Measurements from ENCODE around the gene AXIN1.
A peak's percentile ranks its signal among the peaks of the same experiment; 100 is the strongest.

The AXIN1 gene

DNA sequence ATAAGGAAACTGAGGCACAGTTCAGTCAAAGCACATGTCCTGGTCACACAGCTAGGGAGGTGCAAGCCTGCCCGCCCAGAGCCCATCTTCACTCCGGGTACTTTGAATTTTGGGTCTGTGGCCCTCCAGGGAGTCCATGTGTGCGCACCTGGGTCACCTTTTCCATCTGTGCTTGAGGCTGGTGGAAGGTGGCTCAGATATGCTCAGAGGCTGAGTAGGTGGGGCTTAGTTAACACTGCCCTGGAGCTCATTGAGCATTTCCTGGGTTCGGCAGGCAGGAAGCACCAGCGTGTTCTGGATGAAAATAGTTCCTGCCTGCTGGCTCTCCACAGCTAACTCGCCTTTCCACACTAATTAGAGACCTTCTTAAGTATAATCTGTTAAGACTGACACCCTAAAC, 98.7 kb downstream of the AXIN1 start:
- H3K36me3 ChIP-seq (ENCODE audit: control insufficient read depth, insufficient read depth, low read length) = no peaks in the 10 kb centered on the region
- H3K4me3 ChIP-seq (ENCODE audit: low read length) = no peak overlapping the region
- H3K4me1 ChIP-seq (ENCODE audit: control insufficient read depth, insufficient read depth, low read length) = peaks cover 28% of the 10 kb centered on the region
- H3K9ac ChIP-seq (ENCODE audit: low read length) = no peak overlapping the region
- H3K9me3 ChIP-seq (ENCODE audit: control insufficient read depth, low read length) = no peaks in the 10 kb centered on the region
- no peaks in the 10 kb centered on the region for H3K27me3 ChIP-seq (ENCODE audit: control insufficient read depth, insufficient read depth, low read length)

DNA sequence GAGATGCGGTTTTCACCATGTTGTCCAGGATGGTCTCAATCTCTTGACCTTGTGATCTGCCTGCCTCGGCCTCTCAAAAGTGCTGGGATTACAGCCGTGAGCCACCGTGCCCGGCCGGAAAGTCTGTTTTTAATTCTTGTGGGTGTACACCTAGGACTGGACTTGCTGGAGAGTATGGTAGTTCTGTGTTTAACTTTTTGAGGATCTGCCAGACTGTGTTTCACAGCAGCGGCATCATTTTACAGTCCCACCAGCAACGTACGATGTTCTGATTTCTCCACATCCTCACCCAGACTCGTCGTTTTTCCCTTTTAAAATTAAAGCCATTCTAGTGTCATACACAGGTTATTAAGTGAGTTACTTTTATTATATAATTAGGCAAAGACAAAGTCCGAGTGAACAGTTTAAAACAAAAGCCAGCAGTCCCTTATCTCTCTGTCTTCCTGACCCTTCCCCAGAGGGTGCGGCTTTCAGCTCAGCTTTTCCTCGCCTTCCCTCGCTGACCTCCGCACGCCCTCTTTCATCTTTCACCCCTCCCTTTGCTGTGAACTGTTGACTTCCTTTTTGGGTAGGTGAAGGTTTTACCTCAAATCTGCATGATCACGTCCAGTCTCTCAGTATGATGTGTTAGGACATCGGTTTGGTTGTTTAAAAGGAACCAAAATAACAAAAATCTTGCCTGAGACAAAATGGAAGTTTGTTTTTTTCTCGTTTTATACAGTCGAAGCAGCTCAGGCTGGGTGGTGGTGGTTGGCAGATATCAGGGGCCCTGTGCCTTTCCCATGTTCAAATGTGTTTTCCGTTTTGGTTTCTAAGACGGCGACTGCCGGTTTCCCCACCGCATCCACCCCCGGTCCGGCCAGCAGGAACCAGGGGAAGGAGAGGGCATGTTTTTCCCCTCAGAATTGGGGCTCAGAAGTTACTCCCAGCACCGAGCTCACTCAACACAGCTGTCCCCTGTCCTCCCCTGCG, 99.9 kb downstream of the AXIN1 start:
- no peak overlapping the region for H3K4me3 ChIP-seq (ENCODE audit: low read length)
- peak overlapping the region; percentile 28 for H3K9ac ChIP-seq (ENCODE audit: low read length)
- H3K4me1 ChIP-seq (ENCODE audit: control insufficient read depth, insufficient read depth, low read length) = peaks cover 28% of the 10 kb centered on the region
- H3K27me3 ChIP-seq (ENCODE audit: control insufficient read depth, insufficient read depth, low read length) = no peaks in the 10 kb centered on the region
- H3K9me3 ChIP-seq (ENCODE audit: control insufficient read depth, low read length) = no peaks in the 10 kb centered on the region
- no peaks in the 10 kb centered on the region for H3K36me3 ChIP-seq (ENCODE audit: control insufficient read depth, insufficient read depth, low read length)

DNA sequence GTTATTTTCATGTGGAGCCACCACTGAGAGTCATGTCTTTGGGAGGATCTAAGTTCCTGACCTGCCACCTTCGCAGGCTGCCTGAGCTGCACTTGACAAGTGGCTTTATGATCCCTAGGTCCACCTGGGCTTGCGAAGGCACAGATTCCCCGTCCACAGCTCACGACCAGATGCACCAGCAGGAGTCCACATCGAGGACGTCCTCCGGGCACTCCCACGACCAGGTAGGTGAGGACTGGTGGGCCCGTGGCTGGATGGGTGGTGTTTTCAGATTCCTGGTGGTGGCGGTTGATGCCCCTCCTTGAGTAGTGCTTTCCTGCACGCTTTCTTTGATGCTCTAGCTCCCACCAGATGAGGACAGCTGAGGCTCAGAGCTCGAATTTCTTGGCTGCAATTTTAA, 103.1 kb downstream of the AXIN1 start:
- Histone ChIP-seq H3K9me3 (ENCODE audit: control insufficient read depth, low read length) (no peaks in the 10 kb centered on the region), H3K9ac (ENCODE audit: low read length) (no peak overlapping the region), H3K4me1 (ENCODE audit: control insufficient read depth, insufficient read depth, low read length) (peaks cover 28% of the 10 kb centered on the region), H3K27me3 (ENCODE audit: control insufficient read depth, insufficient read depth, low read length) (no peaks in the 10 kb centered on the region), H3K36me3 (ENCODE audit: control insufficient read depth, insufficient read depth, low read length) (no peaks in the 10 kb centered on the region), H3K4me3 (ENCODE audit: low read length) (no peak overlapping the region)

DNA sequence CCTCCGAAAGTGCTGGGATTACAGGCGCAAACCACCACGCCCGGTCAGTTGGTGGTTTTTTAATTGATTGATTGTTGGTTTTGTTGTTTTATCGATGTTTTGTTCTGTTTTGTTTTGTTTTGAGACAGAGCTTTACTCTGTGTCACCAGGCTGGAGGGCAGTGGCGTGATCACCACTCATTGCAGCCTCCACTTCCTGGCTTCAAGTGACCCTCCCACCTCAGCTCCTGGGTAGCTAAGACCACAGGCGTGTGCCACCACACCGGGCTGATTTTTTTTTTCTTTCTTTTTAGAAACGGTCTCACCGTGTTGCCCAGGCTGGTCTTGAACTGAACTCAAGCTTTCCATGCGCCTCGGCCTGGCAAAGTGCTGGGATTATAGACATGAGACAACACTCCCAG, 105.5 kb downstream of the AXIN1 start:
- Histone ChIP-seq H3K9ac (ENCODE audit: low read length) (no peak overlapping the region), H3K27me3 (ENCODE audit: control insufficient read depth, insufficient read depth, low read length) (no peaks in the 10 kb centered on the region), H3K36me3 (ENCODE audit: control insufficient read depth, insufficient read depth, low read length) (no peaks in the 10 kb centered on the region), H3K4me1 (ENCODE audit: control insufficient read depth, insufficient read depth, low read length) (peaks cover 11% of the 10 kb centered on the region), H3K4me3 (ENCODE audit: low read length) (no peak overlapping the region), H3K9me3 (ENCODE audit: control insufficient read depth, low read length) (no peaks in the 10 kb centered on the region)

DNA sequence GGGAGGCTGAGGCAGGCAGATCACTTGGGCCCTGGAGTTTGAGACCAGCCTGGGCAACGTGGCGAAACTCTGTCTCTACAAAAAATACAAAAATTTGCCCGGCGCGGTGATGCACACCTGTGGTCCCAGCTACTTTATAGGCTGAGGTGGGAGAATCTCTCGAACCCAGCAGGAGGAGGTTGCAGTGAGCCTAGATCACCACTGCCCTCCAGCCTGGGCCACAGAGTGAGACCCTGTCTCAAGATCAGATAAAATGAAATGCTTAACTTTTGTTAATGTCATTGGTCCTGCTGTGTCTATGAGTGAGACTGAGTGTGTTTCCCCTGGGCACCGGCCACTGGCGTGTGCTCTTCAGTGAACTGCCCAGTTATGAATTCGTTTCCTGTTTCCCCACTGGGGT, 107.4 kb downstream of the AXIN1 start:
- H3K4me3 ChIP-seq (ENCODE audit: low read length) = no peak overlapping the region
- H3K9ac ChIP-seq (ENCODE audit: low read length) = no peak overlapping the region
- H3K36me3 ChIP-seq (ENCODE audit: control insufficient read depth, insufficient read depth, low read length) = no peaks in the 10 kb centered on the region
- H3K9me3 ChIP-seq (ENCODE audit: control insufficient read depth, low read length) = no peaks in the 10 kb centered on the region
- H3K27me3 ChIP-seq (ENCODE audit: control insufficient read depth, insufficient read depth, low read length) = no peaks in the 10 kb centered on the region
- H3K4me1 ChIP-seq (ENCODE audit: control insufficient read depth, insufficient read depth, low read length) = peaks cover 8% of the 10 kb centered on the region

DNA sequence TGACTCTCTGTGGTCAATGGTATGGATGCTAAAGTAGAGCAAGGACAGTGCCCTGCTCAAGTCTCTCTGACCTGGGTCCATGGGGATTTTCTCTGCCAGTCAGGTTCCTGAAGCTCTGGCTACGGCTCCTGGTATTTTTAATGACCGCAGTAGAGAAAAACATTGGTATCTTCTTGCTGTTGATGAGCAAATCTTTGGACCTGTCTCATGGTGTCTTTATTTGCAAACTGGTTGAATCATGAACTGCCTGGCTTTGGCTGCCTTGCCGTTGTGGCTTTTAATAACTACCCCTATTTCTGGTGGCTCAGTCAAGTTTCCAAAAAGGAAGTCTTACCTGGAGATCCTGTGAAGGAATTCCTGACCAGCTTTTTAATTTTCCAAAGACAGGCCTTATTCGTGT, 109.2 kb downstream of the AXIN1 start:
- Histone ChIP-seq H3K9ac (ENCODE audit: low read length) (no peak overlapping the region), H3K27me3 (ENCODE audit: control insufficient read depth, insufficient read depth, low read length) (no peaks in the 10 kb centered on the region), H3K4me3 (ENCODE audit: low read length) (no peak overlapping the region), H3K9me3 (ENCODE audit: control insufficient read depth, low read length) (no peaks in the 10 kb centered on the region), H3K36me3 (ENCODE audit: control insufficient read depth, insufficient read depth, low read length) (no peaks in the 10 kb centered on the region), H3K4me1 (ENCODE audit: control insufficient read depth, insufficient read depth, low read length) (peaks cover 5% of the 10 kb centered on the region)

DNA sequence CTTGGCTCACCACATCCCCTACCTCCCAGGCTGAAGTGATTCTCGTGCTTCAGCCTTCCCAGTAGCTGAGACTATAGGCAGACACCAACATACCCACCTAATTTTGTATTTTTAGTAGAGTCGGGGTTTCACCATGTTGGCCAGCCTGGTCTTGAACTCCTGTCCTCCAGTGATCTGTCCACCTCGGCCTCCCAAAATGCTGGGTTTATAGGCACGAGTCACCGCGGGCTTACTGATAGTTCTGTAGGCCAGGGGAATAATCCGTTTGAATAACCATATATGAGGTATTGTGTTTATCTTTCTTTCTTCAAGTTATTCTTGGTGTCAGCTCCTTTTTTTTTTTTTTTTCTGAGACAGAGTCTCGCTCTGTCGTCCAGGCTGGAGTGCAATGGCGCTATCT, 110.2 kb downstream of the AXIN1 start:
- no peaks in the 10 kb centered on the region for H3K36me3 ChIP-seq (ENCODE audit: control insufficient read depth, insufficient read depth, low read length)
- H3K27me3 ChIP-seq (ENCODE audit: control insufficient read depth, insufficient read depth, low read length) = no peaks in the 10 kb centered on the region
- H3K4me3 ChIP-seq (ENCODE audit: low read length) = no peak overlapping the region
- H3K9ac ChIP-seq (ENCODE audit: low read length) = no peak overlapping the region
- no peaks in the 10 kb centered on the region for H3K9me3 ChIP-seq (ENCODE audit: control insufficient read depth, low read length)
- H3K4me1 ChIP-seq (ENCODE audit: control insufficient read depth, insufficient read depth, low read length) = peaks cover 5% of the 10 kb centered on the region

DNA sequence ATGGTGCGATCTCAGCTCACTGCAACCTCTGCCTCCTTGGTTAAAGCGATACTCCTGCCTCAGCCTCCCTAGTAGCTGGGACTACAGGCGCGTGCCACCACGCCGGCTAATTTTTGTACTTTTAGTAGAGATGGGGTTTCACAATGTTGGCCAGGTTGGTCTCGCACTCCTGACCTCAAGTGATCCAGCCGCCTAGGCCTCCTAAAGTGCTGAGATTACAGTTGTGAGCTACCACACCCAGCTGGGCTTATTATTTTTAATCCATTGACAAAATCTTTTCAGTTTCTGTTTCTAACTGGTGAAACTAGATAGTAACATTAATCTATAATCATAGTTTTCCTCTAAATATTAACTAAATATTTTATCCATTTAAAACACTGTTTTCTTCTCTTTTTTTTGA, 112.0 kb downstream of the AXIN1 start:
- Histone ChIP-seq H3K9me3 (ENCODE audit: control insufficient read depth, low read length) (no peaks in the 10 kb centered on the region), H3K27me3 (ENCODE audit: control insufficient read depth, insufficient read depth, low read length) (no peaks in the 10 kb centered on the region), H3K36me3 (ENCODE audit: control insufficient read depth, insufficient read depth, low read length) (no peaks in the 10 kb centered on the region), H3K4me1 (ENCODE audit: control insufficient read depth, insufficient read depth, low read length) (peaks cover 7% of the 10 kb centered on the region), H3K9ac (ENCODE audit: low read length) (no peak overlapping the region), H3K4me3 (ENCODE audit: low read length) (no peak overlapping the region)

DNA sequence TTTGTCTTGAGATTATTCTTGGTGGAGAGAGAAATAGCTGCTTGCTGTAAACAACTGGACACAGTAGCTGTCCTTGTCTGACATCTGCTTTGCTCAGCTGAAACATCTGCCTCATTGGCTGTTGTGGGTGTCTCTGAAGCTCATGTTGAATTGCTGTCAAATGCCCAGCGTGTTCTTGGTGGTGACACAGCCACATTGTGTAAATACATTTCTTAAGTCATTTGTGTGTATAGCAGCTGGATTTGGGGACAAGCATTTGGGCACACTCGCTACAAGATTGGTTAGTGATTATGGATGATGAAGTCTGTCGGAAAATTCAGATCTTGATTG, 112.6 kb downstream of the AXIN1 start:
- Histone ChIP-seq H3K27me3 (ENCODE audit: control insufficient read depth, insufficient read depth, low read length) (no peaks in the 10 kb centered on the region), H3K9me3 (ENCODE audit: control insufficient read depth, low read length) (no peaks in the 10 kb centered on the region), H3K4me1 (ENCODE audit: control insufficient read depth, insufficient read depth, low read length) (peaks cover 10% of the 10 kb centered on the region), H3K36me3 (ENCODE audit: control insufficient read depth, insufficient read depth, low read length) (no peaks in the 10 kb centered on the region), H3K4me3 (ENCODE audit: low read length) (no peak overlapping the region), H3K9ac (ENCODE audit: low read length) (no peak overlapping the region)

Measured in mucosa of stomach (tissue), 1 donor.